ENCODE data around the gene OR51L1. TPM values are rescaled to one million over a fixed set of nuclear protein-coding genes. Genes with fewer than 3 reads are reported as not detected.

The OR51L1 gene
- total and polyA plus RNA-seq, 2 of the 13 experiments (the other 11 are each of a cell fraction or from before 2014, with no cell fraction given), result not detected

DNA sequence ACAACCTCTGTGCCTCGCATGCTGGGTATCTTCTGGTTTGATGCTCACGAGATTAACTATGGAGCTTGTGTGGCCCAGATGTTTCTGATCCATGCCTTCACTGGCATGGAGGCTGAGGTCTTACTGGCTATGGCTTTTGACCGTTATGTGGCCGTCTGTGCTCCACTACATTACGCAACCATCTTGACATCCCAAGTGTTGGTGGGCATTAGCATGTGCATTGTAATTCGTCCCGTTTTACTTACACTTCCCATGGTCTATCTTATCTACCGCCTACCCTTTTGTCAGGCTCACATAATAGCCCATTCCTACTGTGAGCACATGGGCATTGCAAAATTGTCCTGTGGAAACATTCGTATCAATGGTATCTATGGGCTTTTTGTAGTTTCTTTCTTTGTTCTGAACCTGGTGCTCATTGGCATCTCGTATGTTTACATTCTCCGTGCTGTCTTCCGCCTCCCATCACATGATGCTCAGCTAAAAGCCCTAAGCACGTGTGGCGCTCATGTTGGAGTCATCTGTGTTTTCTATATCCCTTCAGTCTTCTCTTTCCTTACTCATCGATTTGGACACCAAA is 52.2 kb downstream of the OR51L1 start:
- no peaks in the 10 kb centered on the region for H4K20me1 ChIP-seq (ENCODE audit: insufficient read depth, low read length)
- H2AFZ ChIP-seq (ENCODE audit: low read length), result no peak overlapping the region
- ChIA-PET POLR2A (no interaction called here), CTCF (ENCODE audit: low intra/inter-chr PET ratio, low total read pairs) (no interaction called here)
- WGBS (ENCODE audit: low lambda C conversion rate), result 3% methylated on average over 15 of the region's 15 CpGs
- H3K9me3 ChIP-seq (ENCODE audit: low read length), result no peaks in the 10 kb centered on the region
- H3K4me1 ChIP-seq (ENCODE audit: insufficient read depth, low read length), result no peaks in the 10 kb centered on the region
- H3K4me3 ChIP-seq (replicated peaks in 1 of 3; ENCODE audit: insufficient read depth in 1 of 3, low read depth in 2 of 3, low read length in 3 of 3), result no peak overlapping the region
- no peaks in the 10 kb centered on the region; a peak in 1 of 5 replicates for H3K27me3 ChIP-seq (ENCODE audit: control insufficient read depth in 1 of 2, insufficient read depth in 2 of 2, low read length in 2 of 2)
- no peak overlapping the region for H3K4me2 ChIP-seq (ENCODE audit: low read depth, low read length)
- in situ Hi-C loops (cut with HindIII; ENCODE audit: extremely low pct_ligation_motif_present, low pct_unique_long_range_greater_than_20kb), result no loop called here
- H3K79me2 ChIP-seq (ENCODE audit: insufficient read depth, low read length), result no peaks in the 10 kb centered on the region
- TF ChIP-seq CEBPB (IDR thresholded peaks at IDR 0.05; ENCODE audit: borderline replicate concordance, low read depth, low read length) (peak; percentile 71; the same call in 1 of the 2 replicates), YY1 (IDR thresholded peaks at IDR 0.05; ENCODE audit: insufficient read depth, insufficient replicate concordance, low read depth, low read length) (no peak)
- TF ChIP-seq, protein P1, sequence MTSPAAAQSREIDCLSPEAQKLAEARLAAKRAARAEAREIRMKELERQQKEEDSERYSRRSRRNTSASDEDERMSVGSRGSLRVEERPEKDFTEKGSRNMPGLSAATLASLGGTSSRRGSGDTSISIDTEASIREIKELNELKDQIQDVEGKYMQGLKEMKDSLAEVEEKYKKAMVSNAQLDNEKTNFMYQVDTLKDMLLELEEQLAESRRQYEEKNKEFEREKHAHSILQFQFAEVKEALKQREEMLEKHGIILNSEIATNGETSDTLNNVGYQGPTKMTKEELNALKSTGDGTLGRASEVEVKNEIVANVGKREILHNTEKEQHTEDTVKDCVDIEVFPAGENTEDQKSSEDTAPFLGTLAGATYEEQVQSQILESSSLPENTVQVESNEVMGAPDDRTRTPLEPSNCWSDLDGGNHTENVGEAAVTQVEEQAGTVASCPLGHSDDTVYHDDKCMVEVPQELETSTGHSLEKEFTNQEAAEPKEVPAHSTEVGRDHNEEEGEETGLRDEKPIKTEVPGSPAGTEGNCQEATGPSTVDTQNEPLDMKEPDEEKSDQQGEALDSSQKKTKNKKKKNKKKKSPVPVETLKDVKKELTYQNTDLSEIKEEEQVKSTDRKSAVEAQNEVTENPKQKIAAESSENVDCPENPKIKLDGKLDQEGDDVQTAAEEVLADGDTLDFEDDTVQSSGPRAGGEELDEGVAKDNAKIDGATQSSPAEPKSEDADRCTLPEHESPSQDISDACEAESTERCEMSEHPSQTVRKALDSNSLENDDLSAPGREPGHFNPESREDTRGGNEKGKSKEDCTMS (CRISPR knock-in tag; conservative IDR thresholded peaks at IDR 0.05), result no peak
- no peak overlapping the region for H3K9ac ChIP-seq (ENCODE audit: insufficient read depth, low read depth, low read length)
- no peak overlapping the region for H3K27ac ChIP-seq (ENCODE audit: extremely low read length, insufficient read depth, low read length)
- peak; percentile 2 for DNase-seq (ENCODE audit: low spot score)
- FAIRE-seq, result no peak
- intact Hi-C loops (cut with micrococcal nuclease; ENCODE audit: unreplicated experiment), result no loop called here
- BruUV-seq (replicated peaks), result no TSS peak
- ATAC-seq, result no peak
- no peaks in the 10 kb centered on the region for H3K36me3 ChIP-seq (replicated peaks in 1 of 2; ENCODE audit: control insufficient read depth in 1 of 2, insufficient read depth in 2 of 2, low read length in 2 of 2)

Other genes with a start within 250 kb of the OR51L1 start
- not detected in 2 replicates for gene OR51F1, start 224.9 kb upstream of the OR51L1 start, total RNA-seq (2016; rRNA removed; fragmentation: Illumina TruSeq; extraction: Trizol)
- gene OR51F1, start 224.9 kb upstream of the OR51L1 start, polyA plus RNA-seq (2011; rRNA removed), result not detected in 2 replicates
- not detected in 2 replicates for gene OR52R1, start 190.5 kb upstream of the OR51L1 start, total RNA-seq (2016; rRNA removed; fragmentation: Illumina TruSeq; extraction: Trizol)
- not detected in 2 replicates for gene OR52R1, start 190.5 kb upstream of the OR51L1 start, polyA plus RNA-seq (2011; rRNA removed)
- gene OR51F2, start 173.5 kb upstream of the OR51L1 start, total RNA-seq (2016; rRNA removed; fragmentation: Illumina TruSeq; extraction: Trizol), result not detected in 2 replicates
- not detected in 2 replicates for gene OR51F2, start 173.5 kb upstream of the OR51L1 start, polyA plus RNA-seq (2011; rRNA removed)
- gene OR51S1, start 145.6 kb upstream of the OR51L1 start, total RNA-seq (2016; rRNA removed; fragmentation: Illumina TruSeq; extraction: Trizol), result not detected in 2 replicates
- not detected in 2 replicates for gene OR51S1, start 145.6 kb upstream of the OR51L1 start, polyA plus RNA-seq (2011; rRNA removed)
- gene OR51T1, start 113.0 kb upstream of the OR51L1 start, total RNA-seq (2016; rRNA removed; fragmentation: Illumina TruSeq; extraction: Trizol), result not detected in 2 replicates
- not detected in 2 replicates for gene OR51T1, start 113.0 kb upstream of the OR51L1 start, polyA plus RNA-seq (2011; rRNA removed)
- gene OR51A7, start 91.1 kb upstream of the OR51L1 start, total RNA-seq (2016; rRNA removed; fragmentation: Illumina TruSeq; extraction: Trizol), result not detected in 2 replicates
- not detected in 2 replicates for gene OR51A7, start 91.1 kb upstream of the OR51L1 start, polyA plus RNA-seq (2011; rRNA removed)
- gene OR51G2, start 75.5 kb upstream of the OR51L1 start, total RNA-seq (2016; rRNA removed; fragmentation: Illumina TruSeq; extraction: Trizol), result not detected in 2 replicates
- gene OR51G2, start 75.5 kb upstream of the OR51L1 start, polyA plus RNA-seq (2011; rRNA removed), result not detected in 2 replicates
- gene OR51G1, start 70.5 kb upstream of the OR51L1 start, total RNA-seq (2016; rRNA removed; fragmentation: Illumina TruSeq; extraction: Trizol), result not detected in 2 replicates
- not detected in 2 replicates for gene OR51G1, start 70.5 kb upstream of the OR51L1 start, polyA plus RNA-seq (2011; rRNA removed)
- gene OR51A4, start 47.2 kb upstream of the OR51L1 start, total RNA-seq (2016; rRNA removed; fragmentation: Illumina TruSeq; extraction: Trizol), result not detected in 2 replicates
- not detected in 2 replicates for gene OR51A4, start 47.2 kb upstream of the OR51L1 start, polyA plus RNA-seq (2011; rRNA removed)
- not detected in 2 replicates for gene OR51A2, start 39.1 kb upstream of the OR51L1 start, total RNA-seq (2016; rRNA removed; fragmentation: Illumina TruSeq; extraction: Trizol)
- not detected in 2 replicates for gene OR51A2, start 39.1 kb upstream of the OR51L1 start, polyA plus RNA-seq (2011; rRNA removed)
- not detected in 2 replicates for gene OR52J3, start 51.7 kb downstream of the OR51L1 start, total RNA-seq (2016; rRNA removed; fragmentation: Illumina TruSeq; extraction: Trizol)
- gene OR52J3, start 51.7 kb downstream of the OR51L1 start, polyA plus RNA-seq (2011; rRNA removed), result not detected in 2 replicates
- gene OR52E2, start 64.8 kb downstream of the OR51L1 start, total RNA-seq (2016; rRNA removed; fragmentation: Illumina TruSeq; extraction: Trizol), result not detected in 2 replicates
- not detected in 2 replicates for gene OR52E2, start 64.8 kb downstream of the OR51L1 start, polyA plus RNA-seq (2011; rRNA removed)
- not detected in 2 replicates for gene OR52E1, start 74.7 kb downstream of the OR51L1 start, total RNA-seq (2016; rRNA removed; fragmentation: Illumina TruSeq; extraction: Trizol)
- not detected in 2 replicates for gene OR52E1, start 74.7 kb downstream of the OR51L1 start, polyA plus RNA-seq (2011; rRNA removed)
- not detected in 2 replicates for gene OR52A5, start 143.5 kb downstream of the OR51L1 start, total RNA-seq (2016; rRNA removed; fragmentation: Illumina TruSeq; extraction: Trizol)
- not detected in 2 replicates for gene OR52A5, start 143.5 kb downstream of the OR51L1 start, polyA plus RNA-seq (2011; rRNA removed)
- not detected in 2 replicates for gene OR52A1, start 159.9 kb downstream of the OR51L1 start, total RNA-seq (2016; rRNA removed; fragmentation: Illumina TruSeq; extraction: Trizol)
- gene OR52A1, start 159.9 kb downstream of the OR51L1 start, polyA plus RNA-seq (2011; rRNA removed), result not detected in 2 replicates
- not detected in 2 replicates for gene OR51V1, start 205.8 kb downstream of the OR51L1 start, total RNA-seq (2016; rRNA removed; fragmentation: Illumina TruSeq; extraction: Trizol)
- not detected in 2 replicates for gene OR51V1, start 205.8 kb downstream of the OR51L1 start, polyA plus RNA-seq (2011; rRNA removed)
- not detected in 2 replicates for gene HBB, start 232.2 kb downstream of the OR51L1 start, total RNA-seq (2016; rRNA removed; fragmentation: Illumina TruSeq; extraction: Trizol)
- not detected in 2 replicates for gene HBB, start 232.2 kb downstream of the OR51L1 start, polyA plus RNA-seq (2011; rRNA removed)
- not detected in 2 replicates for gene HBD, start 239.6 kb downstream of the OR51L1 start, total RNA-seq (2016; rRNA removed; fragmentation: Illumina TruSeq; extraction: Trizol)
- gene HBD, start 239.6 kb downstream of the OR51L1 start, polyA plus RNA-seq (2011; rRNA removed), result not detected in 2 replicates